Colonic mucosa (tissue), 4 donors: ENCODE results near the gene ATXN7L1. TPM values are rescaled to one million over a fixed set of nuclear protein-coding genes. Genes with fewer than 3 reads are reported as not detected.

Source experiments
- DNase-seq: peaks from one replicate; pipeline ENCODE4 v3.0.0-alpha.2; 2020
- H3K27ac ChIP-seq: fragments of 200-600 bp; one replicate; pipeline ENCODE4 v1.8.0; 2021
- H3K27me3 ChIP-seq: fragments of 200-600 bp; one replicate; pipeline ENCODE4 v1.8.0; 2021
- H3K36me3 ChIP-seq: fragments of 200-600 bp; one replicate; pipeline ENCODE4 v1.8.0; 2021
- H3K4me1 ChIP-seq: fragments of 200-600 bp; one replicate; pipeline ENCODE4 v1.8.0; 2021; ENCODE audit warnings: mild to moderate bottlenecking
- H3K4me3 ChIP-seq: fragments of 200-600 bp; one replicate; pipeline ENCODE4 v1.8.0; 2021
- H3K9ac ChIP-seq, 2 donors: one replicate each; pipeline ENCODE4 v1.7.0; 2013; ENCODE audit warnings: control low read depth in 2 of 2, low read depth in 2 of 2, low read length in 2 of 2
- H3K9me3 ChIP-seq: fragments of 200-600 bp; one replicate; pipeline ENCODE4 v1.8.0; 2021
- CTCF ChIP-seq: fragments of 200-600 bp; IDR thresholded peaks from one replicate; pipeline ENCODE4 v1.8.0; 2022; ENCODE audit warnings: antibody characterized with exemption, mild to moderate bottlenecking
- intact Hi-C: fragments of 100-400 bp; cut with DNase I; formaldehyde crosslinking; loops from one replicate; pipeline ENCODE4 v1.14.1; 2022
- total RNA-seq, 2 donors: library from RNA; stranded (reverse); fragmentation: NEBNext Ultra II Directional in 1 of 2; extraction: Animal tissue kit (Norgen Biotek cat#: 25700) in 1 of 2; gene quantifications; one replicate each; pipeline ENCODE4 v1.2.1, GENCODE V29; 2021
- donor health status: healthy.
- donor health status: DM: no; HTN: no; CAD: no.
- donor health status: DM: no; HTN: no; CAD: no.

Gene ATXN7L1
- total RNA-seq, 2 donors from 2014 or later = 13.0 to 15.1 TPM

DNA sequence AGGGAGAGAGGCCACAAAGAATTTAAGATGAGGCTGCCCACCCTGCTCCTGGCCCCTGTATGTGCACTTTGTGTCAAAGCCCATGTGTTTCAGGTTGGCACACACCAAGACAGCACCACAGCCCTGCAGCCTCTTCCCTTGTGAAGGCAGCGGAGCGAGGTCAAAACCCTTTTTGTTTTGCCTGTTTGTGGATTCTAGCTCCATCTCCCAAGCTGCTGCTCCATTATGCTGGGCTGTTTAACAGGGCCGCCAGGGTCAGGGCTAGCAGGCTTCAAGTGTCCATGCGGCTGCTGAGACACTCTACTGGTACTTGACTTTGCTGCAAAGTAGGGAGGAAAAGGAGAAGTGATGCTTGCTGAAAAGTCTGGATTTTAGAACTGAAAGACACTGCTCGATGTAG is 152.8 kb downstream of the ATXN7L1 start:
- TF ChIP-seq CTCF = no peak
- Histone ChIP-seq H3K9ac (no peak overlapping the region), H3K27ac (no peak overlapping the region), H3K4me3 (no peak overlapping the region), H3K4me1 (no peaks in the 10 kb centered on the region), H3K9me3 (no peaks in the 10 kb centered on the region), H3K27me3 (no peaks in the 10 kb centered on the region), H3K36me3 (no peaks in the 10 kb centered on the region)
- intact Hi-C loops = no loop called here
- no peak for DNase-seq

- no peak overlapping the region for H3K27ac ChIP-seq
- no peaks in the 10 kb centered on the region for H3K36me3 ChIP-seq
- no peaks in the 10 kb centered on the region for H3K27me3 ChIP-seq
- no peaks in the 10 kb centered on the region for H3K9me3 ChIP-seq
- H3K4me3 ChIP-seq = no peak overlapping the region
- TF ChIP-seq CTCF = no peak
- H3K9ac ChIP-seq = no peak overlapping the region
- H3K4me1 ChIP-seq = no peaks in the 10 kb centered on the region
- intact Hi-C loops = no loop called here
- no peak for DNase-seq
Observed at GRCh38 chr7:105721571-105722104, 154.8 kb downstream of the ATXN7L1 start.

DNA sequence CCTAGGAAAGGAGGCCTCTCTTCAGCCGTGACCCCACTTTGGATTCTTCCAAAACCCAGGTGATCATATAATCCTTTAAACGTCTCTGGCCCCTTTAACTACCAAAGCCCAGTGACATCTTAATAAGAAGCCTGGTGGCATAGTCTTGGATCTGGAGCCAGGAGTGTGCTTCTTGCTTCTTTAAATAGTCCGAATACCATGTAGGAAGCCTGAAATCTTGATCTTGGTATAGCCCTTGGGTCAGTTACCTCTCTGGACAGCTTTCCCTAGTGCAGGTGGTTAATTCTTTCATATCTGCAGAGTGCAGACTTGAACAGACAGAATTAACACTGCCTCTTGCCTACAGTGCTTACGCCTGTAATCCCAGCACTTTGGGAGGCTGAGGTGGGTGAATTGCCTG is 156.5 kb downstream of the ATXN7L1 start:
- intact Hi-C loops = no loop called here
- TF ChIP-seq CTCF = no peak
- no peak for DNase-seq
- Histone ChIP-seq H3K4me1 (no peaks in the 10 kb centered on the region), H3K27ac (no peak overlapping the region), H3K9ac (no peak overlapping the region), H3K27me3 (no peaks in the 10 kb centered on the region), H3K4me3 (no peak overlapping the region), H3K36me3 (no peaks in the 10 kb centered on the region), H3K9me3 (no peaks in the 10 kb centered on the region)

GRCh38 chr7:105719395-105719794 is 157.0 kb downstream of the ATXN7L1 start:
- Histone ChIP-seq H3K4me3 (no peak overlapping the region), H3K27ac (no peak overlapping the region), H3K9me3 (no peaks in the 10 kb centered on the region), H3K4me1 (no peaks in the 10 kb centered on the region), H3K9ac (no peak overlapping the region), H3K36me3 (no peaks in the 10 kb centered on the region), H3K27me3 (no peaks in the 10 kb centered on the region)
- DNase-seq = no peak
- TF ChIP-seq CTCF = no peak
- intact Hi-C loops = no loop called here

DNA sequence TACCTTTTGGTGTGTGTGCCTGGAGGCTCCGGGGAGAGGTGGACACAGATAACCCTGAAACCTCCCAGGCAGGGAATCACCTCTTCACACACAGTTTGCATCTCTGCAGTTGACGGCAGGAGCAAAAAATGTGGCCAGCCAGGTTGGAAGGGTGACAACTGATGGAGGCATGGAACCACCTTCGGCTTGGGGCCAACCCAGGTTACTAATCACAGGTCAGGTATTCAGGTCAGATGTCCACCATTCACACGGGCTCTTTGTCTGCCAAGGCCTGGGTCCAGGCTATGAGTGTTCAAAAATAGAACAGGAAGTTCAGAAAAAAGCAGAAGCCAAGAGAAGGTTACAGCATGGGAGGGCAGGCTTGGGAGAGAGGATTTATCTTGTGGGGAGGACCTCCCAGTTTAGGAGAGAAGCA is 157.9 kb downstream of the ATXN7L1 start:
- H3K4me1 ChIP-seq = no peaks in the 10 kb centered on the region
- no peaks in the 10 kb centered on the region for H3K36me3 ChIP-seq
- no peak overlapping the region for H3K27ac ChIP-seq
- DNase-seq = no peak
- H3K27me3 ChIP-seq = no peaks in the 10 kb centered on the region
- H3K9me3 ChIP-seq = no peaks in the 10 kb centered on the region
- H3K4me3 ChIP-seq = no peak overlapping the region
- intact Hi-C loops = no loop called here
- H3K9ac ChIP-seq = no peak overlapping the region
- TF ChIP-seq CTCF = no peak
